ENCODE measurements around the gene DCLRE1A.
"Not testable (repeated sequence)": the region's sequence is repeated elsewhere in the genome, so short reads cannot be mapped to it uniquely, and the experiment has no call there.

The DCLRE1A gene

GRCh38 chr10:113858541-113858940, 4.7 kb upstream of the DCLRE1A start:
- DNase-seq (ENCODE audit: low read depth) = no peak

GRCh38 chr10:113857210-113857609, 3.3 kb upstream of the DCLRE1A start:
- DNase-seq (ENCODE audit: low read depth) = no peak

DNA sequence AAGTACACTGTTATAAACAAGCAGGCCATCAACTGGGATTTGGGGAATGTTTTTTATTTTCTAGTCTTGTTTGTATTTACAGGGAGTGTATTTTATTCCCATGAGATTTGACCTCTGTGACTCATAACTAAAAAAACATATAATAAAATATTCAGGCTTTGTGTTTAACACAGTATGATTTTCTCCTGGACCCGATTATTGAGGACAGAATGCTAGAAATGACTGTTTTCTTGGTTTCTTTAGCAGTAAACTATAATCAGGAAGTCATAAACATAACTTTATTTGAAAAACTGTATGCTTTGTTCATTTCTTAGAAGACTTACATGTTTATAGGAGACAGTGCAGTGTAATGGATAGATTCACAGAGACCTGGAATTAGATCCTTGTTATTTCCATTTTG, 2.7 kb upstream of the DCLRE1A start:
- DNase-seq (ENCODE audit: low read depth) = no peak

DNA sequence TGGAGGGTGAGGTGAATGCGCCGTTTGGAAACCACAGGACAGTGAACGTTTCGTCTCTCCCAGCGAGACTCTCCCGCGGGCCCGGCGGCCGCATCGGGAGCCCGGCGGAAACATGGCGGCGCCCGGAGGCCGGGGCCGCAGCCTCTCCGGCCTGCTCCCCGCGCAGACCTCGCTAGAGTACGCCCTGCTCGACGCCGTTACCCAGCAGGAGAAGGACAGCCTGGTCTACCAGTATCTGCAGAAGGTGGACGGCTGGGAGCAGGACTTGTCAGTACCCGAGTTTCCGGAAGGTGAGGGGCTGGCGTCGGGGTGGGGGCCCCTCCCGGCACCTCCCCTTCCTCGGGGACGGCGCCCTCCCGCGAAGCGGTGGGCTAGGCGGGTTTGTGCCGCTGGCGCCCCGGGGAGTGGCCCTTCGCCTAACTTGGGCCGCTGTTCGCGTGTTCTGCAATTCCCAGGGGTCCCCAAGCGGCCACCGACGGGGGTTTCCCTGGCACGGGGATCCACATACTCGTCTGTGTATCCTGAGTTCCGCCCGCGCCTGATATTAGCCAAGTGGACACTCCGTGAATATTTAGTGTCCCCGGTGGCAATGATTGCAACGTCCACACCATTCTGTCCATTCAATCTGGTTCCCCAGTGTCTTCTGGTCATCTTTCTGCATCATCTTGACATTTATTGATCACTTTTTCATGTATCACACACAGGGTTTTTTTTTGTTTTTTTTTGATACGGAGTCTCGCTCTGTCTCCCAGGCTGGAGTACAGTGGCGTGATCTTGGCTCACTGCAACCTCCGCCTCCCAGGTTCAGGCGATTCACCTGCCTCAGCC, 1.1 kb upstream of the DCLRE1A start:
- peak; percentile 19 for DNase-seq (ENCODE audit: low read depth)

- DNase-seq (ENCODE audit: low read depth) = no peak
Measured at GRCh38 chr10:113853578-113854012, 287 bp downstream of the DCLRE1A start.

- DNase-seq (ENCODE audit: low read depth) = no peak
Measured at GRCh38 chr10:113849946-113850345, 3.9 kb downstream of the DCLRE1A start.

DNA sequence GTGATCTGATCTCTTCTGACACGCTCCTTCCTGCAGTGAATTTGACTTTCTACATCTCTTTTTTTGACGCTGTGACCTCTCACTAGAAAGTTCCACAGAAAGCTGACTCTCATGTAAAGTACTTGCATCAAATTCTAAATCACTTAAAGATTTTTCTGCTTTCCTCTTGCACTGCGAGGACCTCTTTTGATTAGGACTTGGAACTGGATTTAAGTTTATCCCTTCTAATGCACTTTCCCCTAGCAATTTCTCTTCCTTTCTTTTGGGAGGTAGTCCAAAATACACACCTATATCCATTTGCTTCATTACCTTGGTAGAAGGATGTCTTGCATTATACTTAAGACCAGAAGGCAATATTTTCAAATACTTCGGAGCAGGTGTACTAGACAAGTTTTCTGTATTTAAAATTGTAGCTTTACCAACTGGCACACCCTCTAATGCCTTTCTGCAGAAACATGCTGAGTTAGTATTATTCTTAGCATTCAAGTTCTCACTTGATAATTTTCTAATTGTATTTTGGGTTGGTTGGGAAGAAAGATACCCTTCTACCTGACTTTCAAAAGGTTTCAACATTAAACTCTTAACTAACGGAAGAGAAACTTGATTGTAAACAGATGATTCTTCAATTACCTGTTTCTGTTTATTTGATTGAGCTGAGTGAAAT, 4.6 kb downstream of the DCLRE1A start:
- DNase-seq (ENCODE audit: low read depth) = no peak

DNA sequence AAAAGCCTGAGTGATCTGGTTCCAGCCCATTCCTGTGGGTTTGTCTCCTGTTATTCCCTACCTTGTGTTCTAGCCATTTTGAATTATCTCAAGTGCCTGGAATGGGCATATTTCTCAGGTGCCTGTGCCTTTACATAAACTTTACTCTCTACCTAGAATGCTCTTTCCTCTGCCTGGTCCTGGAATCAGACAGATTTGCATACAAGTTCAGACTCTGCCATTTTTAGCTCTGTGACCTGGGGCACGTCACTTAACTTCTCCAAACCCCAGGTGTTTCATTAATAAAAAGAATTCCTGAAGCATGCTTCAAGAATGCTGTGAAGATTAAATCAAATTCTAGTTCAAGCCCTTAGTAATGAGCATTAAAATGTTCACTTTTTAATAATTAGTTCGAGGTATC, 7.8 kb downstream of the DCLRE1A start:
- DNase-seq (ENCODE audit: low read depth) = no peak

GRCh38 chr10:113843972-113844485, 9.9 kb downstream of the DCLRE1A start:
- no peak for DNase-seq (ENCODE audit: low read depth)

DNA sequence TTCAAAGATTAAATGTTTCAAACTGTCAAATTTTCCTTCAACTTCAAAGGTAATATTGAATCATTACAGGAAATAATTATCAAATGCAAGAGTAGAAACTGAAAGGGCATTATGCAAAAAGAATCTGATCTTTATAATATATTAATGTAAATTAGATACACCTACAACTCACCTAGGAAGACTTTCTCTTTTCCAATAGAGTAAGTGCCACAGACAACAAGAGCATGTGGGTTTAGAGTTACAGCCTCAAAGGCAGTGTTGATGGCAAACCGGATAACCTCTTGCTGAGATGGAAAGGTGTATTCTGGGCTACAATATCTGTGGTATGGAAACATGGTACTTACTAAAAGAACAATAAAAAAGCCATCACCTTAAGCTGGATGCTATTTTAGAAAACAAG, 11.7 kb downstream of the DCLRE1A start:
- DNase-seq (ENCODE audit: low read depth) = no peak

GRCh38 chr10:113828567-113828966, 25.3 kb downstream of the DCLRE1A start:
- not testable (repeated sequence) for DNase-seq (ENCODE audit: low read depth)

- no peak for DNase-seq (ENCODE audit: low read depth)
Measured at GRCh38 chr10:113825791-113826190, 28.1 kb downstream of the DCLRE1A start.

DNA sequence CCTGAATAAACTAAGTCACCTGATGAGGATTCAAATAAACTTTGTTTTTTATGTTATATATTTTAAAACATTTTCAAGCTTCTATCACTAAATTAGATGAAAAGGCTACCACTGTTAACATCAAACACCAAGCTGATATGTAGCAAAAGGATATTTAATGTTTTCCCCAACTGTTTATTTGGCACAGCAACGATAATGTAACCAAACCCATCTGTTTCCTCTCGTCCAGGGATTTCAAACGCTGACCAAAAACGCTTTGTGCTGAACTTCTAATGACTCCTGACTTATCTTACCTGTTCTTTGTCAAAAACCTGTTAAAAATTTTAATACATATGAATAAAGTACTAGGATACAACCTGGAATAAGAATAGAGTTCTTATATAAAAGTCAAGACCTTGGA, 30.5 kb downstream of the DCLRE1A start:
- DNase-seq (ENCODE audit: low read depth) = no peak

GRCh38 chr10:113822174-113822573, 31.7 kb downstream of the DCLRE1A start:
- no peak for DNase-seq (ENCODE audit: low read depth)

- not testable (repeated sequence) for DNase-seq (ENCODE audit: low read depth)
Measured at GRCh38 chr10:113821306-113821705, 32.6 kb downstream of the DCLRE1A start.

DNA sequence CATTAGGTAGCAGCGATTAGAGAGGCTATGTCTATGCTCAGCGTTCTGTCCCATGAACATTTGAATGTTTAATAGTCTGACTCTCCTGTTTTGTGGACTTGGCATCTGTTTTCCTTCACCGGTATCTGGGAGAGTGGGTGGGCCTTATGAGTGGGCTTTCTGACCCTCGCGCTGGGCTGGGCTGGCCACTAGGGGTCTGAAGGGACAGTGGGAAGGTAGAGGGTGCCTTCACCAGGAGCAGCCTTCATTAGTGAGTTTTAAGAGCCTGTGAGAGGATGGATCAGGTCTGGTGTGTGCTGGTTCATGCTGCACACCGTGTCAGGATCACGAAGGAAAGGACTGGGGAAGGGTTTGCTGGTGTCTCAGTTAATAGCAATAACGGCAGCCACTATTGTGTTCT, 33.4 kb downstream of the DCLRE1A start:
- no peak for DNase-seq (ENCODE audit: low read depth)

DNA sequence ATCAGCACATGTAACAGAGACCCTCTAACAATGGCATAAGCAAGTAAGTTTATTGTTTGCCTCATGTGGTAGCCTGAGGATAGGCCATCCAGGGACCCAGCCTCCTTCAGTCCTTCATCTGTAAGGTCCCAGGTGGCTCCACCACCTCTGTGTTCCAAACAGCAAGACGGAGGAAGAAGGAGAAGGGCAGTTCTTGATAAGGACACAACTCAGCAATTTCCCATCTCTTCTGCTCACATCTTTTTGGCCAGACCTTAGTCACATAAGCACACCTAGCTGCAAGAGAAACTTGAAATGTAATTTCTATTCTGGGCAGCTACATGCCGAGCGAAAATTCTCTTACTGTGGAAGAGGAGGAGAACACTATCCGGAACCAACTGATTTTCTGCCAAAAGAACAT, 33.9 kb downstream of the DCLRE1A start:
- no peak for DNase-seq (ENCODE audit: low read depth)

DNA sequence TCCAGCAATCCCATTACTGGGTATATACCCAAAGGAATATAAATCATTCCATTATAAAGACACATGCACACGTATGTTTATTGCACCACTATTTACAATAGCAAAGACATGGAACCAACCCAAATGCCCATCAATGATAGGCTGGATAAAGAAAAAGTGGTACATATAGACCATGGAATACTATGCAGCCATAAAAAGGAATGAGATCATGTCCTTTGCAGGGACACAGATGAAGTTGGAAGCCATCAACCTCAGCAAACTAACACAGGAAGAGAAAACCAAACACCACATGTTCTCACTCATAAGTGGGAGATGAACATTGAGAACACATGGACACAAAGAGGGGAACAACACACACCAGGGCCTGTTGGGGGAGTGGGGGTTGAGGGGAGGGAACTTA, 39.2 kb downstream of the DCLRE1A start:
- DNase-seq (ENCODE audit: low read depth) = not testable (repeated sequence)

- no peak for DNase-seq (ENCODE audit: low read depth)
Measured at GRCh38 chr10:113808168-113808567, 45.7 kb downstream of the DCLRE1A start.

DNA sequence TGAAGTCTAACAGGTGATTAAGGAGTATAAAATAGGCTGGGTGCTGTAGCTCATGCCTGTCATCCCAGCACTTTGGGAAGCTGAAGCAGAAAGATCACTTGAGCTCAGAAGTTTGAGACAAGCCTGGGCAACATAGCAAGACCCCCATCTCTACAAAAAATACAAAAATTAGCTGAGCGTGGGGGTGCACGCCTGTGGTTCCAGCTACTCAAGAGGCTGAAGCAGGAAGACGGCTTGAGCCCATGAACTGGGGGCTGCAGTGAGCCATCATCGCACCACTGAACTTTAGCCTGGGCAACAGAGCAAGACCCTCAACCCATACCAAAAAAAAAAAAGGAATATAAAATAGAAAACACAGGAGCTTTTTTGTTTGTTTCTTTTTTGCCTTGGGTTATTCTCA, 47.4 kb downstream of the DCLRE1A start:
- DNase-seq (ENCODE audit: low read depth) = no peak

DNA sequence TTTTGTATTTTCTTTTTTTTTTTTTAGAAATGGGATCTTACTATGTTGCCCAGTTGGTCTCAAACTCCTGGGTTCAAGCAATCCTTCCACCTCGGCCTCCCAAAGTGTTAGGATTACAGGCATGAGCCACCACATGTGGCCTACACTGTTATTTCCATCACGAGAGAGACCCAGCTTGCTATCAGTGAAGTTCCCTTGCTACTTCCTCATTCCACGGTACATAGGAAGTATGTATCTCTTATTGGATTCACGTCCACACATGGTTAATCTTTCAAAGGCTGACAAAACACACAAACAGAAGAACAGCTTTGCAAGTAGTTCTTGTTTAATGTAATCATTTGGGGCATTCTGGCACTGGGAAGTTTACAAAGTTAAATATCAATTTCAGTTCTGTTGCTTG, 50.9 kb downstream of the DCLRE1A start:
- DNase-seq (ENCODE audit: low read depth) = no peak

- no peak for DNase-seq (ENCODE audit: low read depth)
Measured at GRCh38 chr10:113801569-113801968, 52.3 kb downstream of the DCLRE1A start.

DNA sequence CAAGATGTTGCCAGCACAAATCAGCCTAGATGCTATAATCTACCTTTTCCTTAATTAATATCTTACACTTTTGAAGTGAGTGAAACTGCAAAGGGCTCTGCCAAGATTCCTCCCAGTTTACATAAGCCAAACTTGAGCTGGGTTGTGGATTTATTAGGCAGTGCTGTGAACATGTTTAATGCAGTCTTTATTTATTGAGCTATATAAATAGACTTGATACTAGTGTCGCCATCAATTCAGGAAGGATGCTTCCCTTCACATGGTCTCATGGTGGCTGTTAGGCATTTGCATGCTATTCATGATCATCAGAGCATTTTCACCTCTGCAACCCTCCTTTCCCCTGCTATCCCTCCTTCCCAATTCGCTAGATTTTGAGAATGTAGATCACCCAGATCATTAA, 62.2 kb downstream of the DCLRE1A start:
- DNase-seq (ENCODE audit: low read depth) = no peak
